Ovary (tissue), 3 donors: Measurements from ENCODE around the gene CRYGN.

ENCODE experiments used
- POLR2A ChIP-seq: fragments of 450-650 bp; IDR thresholded peaks from one replicate; pipeline ENCODE4 v1.6.1; 2017; ENCODE audit warnings: antibody characterized with exemption, mild to moderate bottlenecking, moderate library complexity
- TF ChIP-seq, protein P1 (sequence below), 3 donors: fragments of 450-650 bp in 2 of 3; fragments of 200-600 bp in 1 of 3; IDR thresholded peaks; one replicate each; pipeline versions ENCODE4 v1.5.1 to v1.8.0; 2016 to 2022; ENCODE audit warnings: antibody characterized with exemption in 3 of 3, mild to moderate bottlenecking in 1 of 3
- donor health status: DM: no; HTN: no; CAD: no.

DNA sequence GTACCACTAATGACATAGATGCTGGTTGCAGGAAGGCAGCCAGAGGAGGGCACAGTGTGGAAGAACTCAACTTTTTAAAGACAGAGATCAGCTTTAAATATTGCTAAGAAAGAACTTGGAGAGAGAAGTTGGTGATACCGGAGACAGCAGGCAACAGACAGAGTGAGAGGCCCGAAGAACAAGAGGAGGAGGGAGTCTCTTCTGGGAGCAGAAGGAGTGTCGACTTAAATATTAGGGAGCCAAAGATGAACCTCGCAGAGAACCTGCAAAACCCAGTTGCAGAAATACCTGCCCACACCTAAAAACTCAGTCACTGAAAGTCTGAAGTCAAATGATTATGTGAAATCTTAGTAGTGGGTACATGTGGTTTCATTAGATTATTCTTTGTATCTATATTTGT is 26.7 kb downstream of the CRYGN start:
- TF ChIP-seq, protein P1, sequence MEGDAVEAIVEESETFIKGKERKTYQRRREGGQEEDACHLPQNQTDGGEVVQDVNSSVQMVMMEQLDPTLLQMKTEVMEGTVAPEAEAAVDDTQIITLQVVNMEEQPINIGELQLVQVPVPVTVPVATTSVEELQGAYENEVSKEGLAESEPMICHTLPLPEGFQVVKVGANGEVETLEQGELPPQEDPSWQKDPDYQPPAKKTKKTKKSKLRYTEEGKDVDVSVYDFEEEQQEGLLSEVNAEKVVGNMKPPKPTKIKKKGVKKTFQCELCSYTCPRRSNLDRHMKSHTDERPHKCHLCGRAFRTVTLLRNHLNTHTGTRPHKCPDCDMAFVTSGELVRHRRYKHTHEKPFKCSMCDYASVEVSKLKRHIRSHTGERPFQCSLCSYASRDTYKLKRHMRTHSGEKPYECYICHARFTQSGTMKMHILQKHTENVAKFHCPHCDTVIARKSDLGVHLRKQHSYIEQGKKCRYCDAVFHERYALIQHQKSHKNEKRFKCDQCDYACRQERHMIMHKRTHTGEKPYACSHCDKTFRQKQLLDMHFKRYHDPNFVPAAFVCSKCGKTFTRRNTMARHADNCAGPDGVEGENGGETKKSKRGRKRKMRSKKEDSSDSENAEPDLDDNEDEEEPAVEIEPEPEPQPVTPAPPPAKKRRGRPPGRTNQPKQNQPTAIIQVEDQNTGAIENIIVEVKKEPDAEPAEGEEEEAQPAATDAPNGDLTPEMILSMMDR (IDR thresholded peaks at IDR 0.05) = no peak
- TF ChIP-seq POLR2A = no peak
